C4-2B (cell line): ENCODE data around the gene PPARA.

ENCODE experiments used
- CTCF ChIP-seq: fragments of 450-650 bp; conservative IDR thresholded peaks from 2 replicates; pipeline ENCODE4 v1.5.1; 2017; ENCODE audit warnings: mild to moderate bottlenecking
- ZFX ChIP-seq: fragments of 450-650 bp; IDR thresholded peaks from 2 replicates; pipeline ENCODE4 v1.6.1; 2017

GRCh38 chr22:46273432-46274148 is 123.3 kb downstream of the PPARA start:
- TF ChIP-seq CTCF (no peak), ZFX (no peak)
